ENCODE measurements around the gene TRAPPC12.

DNA sequence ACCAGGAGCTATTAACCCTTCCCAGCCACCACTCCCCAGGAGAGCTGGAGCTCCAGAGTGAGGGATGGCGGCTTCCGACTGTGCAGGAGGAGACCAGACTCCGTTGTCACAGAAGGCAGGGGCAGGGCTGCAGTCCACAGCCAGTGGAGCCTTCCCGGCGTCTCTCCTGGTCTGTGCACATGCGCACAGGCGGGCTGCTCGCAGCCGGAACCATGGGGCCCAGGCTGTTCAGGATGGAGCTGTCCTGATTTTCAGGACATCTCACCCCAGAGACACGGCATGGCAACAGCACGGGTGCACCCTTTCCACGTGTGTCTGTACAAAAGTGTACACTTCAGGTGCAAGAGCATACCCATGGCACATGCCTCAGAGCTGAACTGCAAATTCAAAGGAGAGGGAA lies 30.7 kb upstream of the TRAPPC12 start:
- TF ChIP-seq POLR2A (IDR thresholded peaks at IDR 0.05) = no peak
- TF ChIP-seq, protein P1, sequence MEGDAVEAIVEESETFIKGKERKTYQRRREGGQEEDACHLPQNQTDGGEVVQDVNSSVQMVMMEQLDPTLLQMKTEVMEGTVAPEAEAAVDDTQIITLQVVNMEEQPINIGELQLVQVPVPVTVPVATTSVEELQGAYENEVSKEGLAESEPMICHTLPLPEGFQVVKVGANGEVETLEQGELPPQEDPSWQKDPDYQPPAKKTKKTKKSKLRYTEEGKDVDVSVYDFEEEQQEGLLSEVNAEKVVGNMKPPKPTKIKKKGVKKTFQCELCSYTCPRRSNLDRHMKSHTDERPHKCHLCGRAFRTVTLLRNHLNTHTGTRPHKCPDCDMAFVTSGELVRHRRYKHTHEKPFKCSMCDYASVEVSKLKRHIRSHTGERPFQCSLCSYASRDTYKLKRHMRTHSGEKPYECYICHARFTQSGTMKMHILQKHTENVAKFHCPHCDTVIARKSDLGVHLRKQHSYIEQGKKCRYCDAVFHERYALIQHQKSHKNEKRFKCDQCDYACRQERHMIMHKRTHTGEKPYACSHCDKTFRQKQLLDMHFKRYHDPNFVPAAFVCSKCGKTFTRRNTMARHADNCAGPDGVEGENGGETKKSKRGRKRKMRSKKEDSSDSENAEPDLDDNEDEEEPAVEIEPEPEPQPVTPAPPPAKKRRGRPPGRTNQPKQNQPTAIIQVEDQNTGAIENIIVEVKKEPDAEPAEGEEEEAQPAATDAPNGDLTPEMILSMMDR (IDR thresholded peaks at IDR 0.05) = no peak

Measured in tibial nerve (tissue), 3 donors.